HEK293 (cell line): ENCODE data around the gene SLC9C2.

Experiments
- CTCF ChIA-PET: fragments of 350-600 bp; formaldehyde crosslinking; extraction: SDS; loops from one replicate; lab custom pipeline; 2021; ENCODE audit warnings: antibody characterized with exemption; lab: Yijun Ruan, JAX
- POLR2A ChIA-PET: fragments of 300-600 bp; formaldehyde crosslinking; extraction: SDS; loops from one replicate; lab custom pipeline; 2020; ENCODE audit warnings: antibody characterized with exemption, inconsistent platforms; lab: Yijun Ruan, JAX
- H3K27ac ChIP-seq: fragments of 200-500 bp; sonication (Bioruptor generic); 2 replicates; pipeline ENCODE4 v1.5.1; 2014; ENCODE audit warnings: low read depth, low read length, control low read depth, inconsistent platforms; ENCODE audit errors: extremely low read depth
- H3K36me3 ChIP-seq, 2 experiments: fragments of 200-500 bp in 1 of 2; sonication (Bioruptor generic) in 1 of 2; 1 replicate in 1 of 2; 2 replicates in 1 of 2; pipeline ENCODE4 v1.5.1; 2014 to 2017; ENCODE audit warnings: inconsistent platforms in 2 of 2, low read length in 2 of 2; ENCODE audit not compliant: control insufficient read depth in 2 of 2, insufficient read depth in 1 of 2
- H3K4me1 ChIP-seq: fragments of 200-500 bp; sonication (Bioruptor generic); 2 replicates; pipeline ENCODE4 v1.5.1; 2014; ENCODE audit warnings: mild to moderate bottlenecking, low read length, inconsistent platforms; ENCODE audit not compliant: control insufficient read depth, insufficient read depth
- H3K4me3 ChIP-seq: 2 replicates; pipeline ENCODE4 v1.5.1; 2011; ENCODE audit warnings: low read depth, mild to moderate bottlenecking, control low read depth, low read length, moderate library complexity
- H3K9me3 ChIP-seq: fragments of 200-500 bp; sonication (Bioruptor generic); 2 replicates; pipeline ENCODE4 v1.5.1; 2014; ENCODE audit warnings: low read depth, low read length, inconsistent platforms; ENCODE audit not compliant: control insufficient read depth, insufficient read depth
- ZBTB21 ChIP-seq: fragments of 450-650 bp; formaldehyde crosslinking; IDR thresholded peaks from 2 replicates; pipeline ENCODE4 v1.5.1; 2017; ENCODE audit warnings: missing biosample characterization, missing genetic modification characterization
- ZBTB48 ChIP-seq: fragments of 450-650 bp; formaldehyde crosslinking; IDR thresholded peaks from 2 replicates; pipeline ENCODE4 v1.5.1; 2016; ENCODE audit warnings: missing biosample characterization, missing genetic modification characterization
- ZEB2 ChIP-seq: fragments of 450-650 bp; formaldehyde crosslinking; IDR thresholded peaks from 2 replicates; pipeline ENCODE4 v1.5.1; 2016; ENCODE audit warnings: missing biosample characterization, missing genetic modification characterization
- ZNF132 ChIP-seq: fragments of 450-650 bp; formaldehyde crosslinking; IDR thresholded peaks from 2 replicates; pipeline ENCODE4 v1.5.1; 2017; ENCODE audit warnings: missing biosample characterization, missing genetic modification characterization, borderline replicate concordance
- ZNF335 ChIP-seq: fragments of 450-650 bp; formaldehyde crosslinking; conservative IDR thresholded peaks from 2 replicates; pipeline ENCODE4 v1.5.1; 2016; ENCODE audit warnings: missing biosample characterization, missing genetic modification characterization
- TF ChIP-seq, protein P1 (sequence below): fragments of 450-650 bp; formaldehyde crosslinking; IDR thresholded peaks from 2 replicates; pipeline ENCODE4 v1.5.1; 2017; ENCODE audit warnings: missing biosample characterization, mild to moderate bottlenecking, missing genetic modification characterization, moderate library complexity
- TF ChIP-seq, protein P2 (sequence below): fragments of 450-650 bp; formaldehyde crosslinking; IDR thresholded peaks from 2 replicates; pipeline ENCODE4 v1.5.1; 2016; ENCODE audit warnings: missing biosample characterization, missing genetic modification characterization
- TF ChIP-seq, protein P3 (sequence below): fragments of 450-650 bp; formaldehyde crosslinking; conservative IDR thresholded peaks from 2 replicates; pipeline ENCODE4 v1.5.1; 2016; ENCODE audit warnings: low read depth, missing biosample characterization, missing genetic modification characterization
- TF ChIP-seq, protein P4 (sequence below): fragments of 450-650 bp; formaldehyde crosslinking; IDR thresholded peaks from 2 replicates; pipeline ENCODE4 v1.5.1; 2016; ENCODE audit warnings: missing biosample characterization, missing genetic modification characterization, borderline replicate concordance

The SLC9C2 gene

DNA sequence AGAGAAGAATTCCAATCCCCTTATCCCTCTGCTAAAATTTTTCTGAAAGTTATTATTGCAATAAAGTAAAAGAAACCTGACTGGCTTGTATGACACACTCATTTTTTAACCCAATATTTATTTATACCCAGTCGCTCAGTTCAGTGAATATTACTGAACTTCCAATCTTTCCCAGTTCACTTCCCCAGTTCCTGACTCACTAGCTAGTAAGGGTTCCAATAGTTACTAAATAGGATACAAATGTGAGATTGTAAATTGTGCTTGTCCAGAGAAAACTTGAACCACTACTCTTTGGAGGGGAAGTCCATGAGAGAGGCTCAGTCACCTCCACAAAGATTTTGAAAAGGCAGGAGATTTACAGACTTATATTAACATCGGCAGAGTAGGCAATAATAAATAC, 94.3 kb downstream of the SLC9C2 start:
- TF ChIP-seq ZBTB21 (tag by site-specific recombination) (no peak), ZEB2 (no peak), ZNF132 (no peak)
- TF ChIP-seq, protein P1, sequence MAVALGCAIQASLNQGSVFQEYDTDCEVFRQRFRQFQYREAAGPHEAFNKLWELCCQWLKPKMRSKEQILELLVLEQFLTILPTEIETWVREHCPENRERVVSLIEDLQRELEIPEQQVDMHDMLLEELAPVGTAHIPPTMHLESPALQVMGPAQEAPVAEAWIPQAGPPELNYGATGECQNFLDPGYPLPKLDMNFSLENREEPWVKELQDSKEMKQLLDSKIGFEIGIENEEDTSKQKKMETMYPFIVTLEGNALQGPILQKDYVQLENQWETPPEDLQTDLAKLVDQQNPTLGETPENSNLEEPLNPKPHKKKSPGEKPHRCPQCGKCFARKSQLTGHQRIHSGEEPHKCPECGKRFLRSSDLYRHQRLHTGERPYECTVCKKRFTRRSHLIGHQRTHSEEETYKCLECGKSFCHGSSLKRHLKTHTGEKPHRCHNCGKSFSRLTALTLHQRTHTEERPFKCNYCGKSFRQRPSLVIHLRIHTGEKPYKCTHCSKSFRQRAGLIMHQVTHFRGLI (tag by site-specific recombination): no peak
- TF ChIP-seq, protein P2, sequence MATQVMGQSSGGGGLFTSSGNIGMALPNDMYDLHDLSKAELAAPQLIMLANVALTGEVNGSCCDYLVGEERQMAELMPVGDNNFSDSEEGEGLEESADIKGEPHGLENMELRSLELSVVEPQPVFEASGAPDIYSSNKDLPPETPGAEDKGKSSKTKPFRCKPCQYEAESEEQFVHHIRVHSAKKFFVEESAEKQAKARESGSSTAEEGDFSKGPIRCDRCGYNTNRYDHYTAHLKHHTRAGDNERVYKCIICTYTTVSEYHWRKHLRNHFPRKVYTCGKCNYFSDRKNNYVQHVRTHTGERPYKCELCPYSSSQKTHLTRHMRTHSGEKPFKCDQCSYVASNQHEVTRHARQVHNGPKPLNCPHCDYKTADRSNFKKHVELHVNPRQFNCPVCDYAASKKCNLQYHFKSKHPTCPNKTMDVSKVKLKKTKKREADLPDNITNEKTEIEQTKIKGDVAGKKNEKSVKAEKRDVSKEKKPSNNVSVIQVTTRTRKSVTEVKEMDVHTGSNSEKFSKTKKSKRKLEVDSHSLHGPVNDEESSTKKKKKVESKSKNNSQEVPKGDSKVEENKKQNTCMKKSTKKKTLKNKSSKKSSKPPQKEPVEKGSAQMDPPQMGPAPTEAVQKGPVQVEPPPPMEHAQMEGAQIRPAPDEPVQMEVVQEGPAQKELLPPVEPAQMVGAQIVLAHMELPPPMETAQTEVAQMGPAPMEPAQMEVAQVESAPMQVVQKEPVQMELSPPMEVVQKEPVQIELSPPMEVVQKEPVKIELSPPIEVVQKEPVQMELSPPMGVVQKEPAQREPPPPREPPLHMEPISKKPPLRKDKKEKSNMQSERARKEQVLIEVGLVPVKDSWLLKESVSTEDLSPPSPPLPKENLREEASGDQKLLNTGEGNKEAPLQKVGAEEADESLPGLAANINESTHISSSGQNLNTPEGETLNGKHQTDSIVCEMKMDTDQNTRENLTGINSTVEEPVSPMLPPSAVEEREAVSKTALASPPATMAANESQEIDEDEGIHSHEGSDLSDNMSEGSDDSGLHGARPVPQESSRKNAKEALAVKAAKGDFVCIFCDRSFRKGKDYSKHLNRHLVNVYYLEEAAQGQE (tag by site-specific recombination): no peak
- TF ChIP-seq, protein P3, sequence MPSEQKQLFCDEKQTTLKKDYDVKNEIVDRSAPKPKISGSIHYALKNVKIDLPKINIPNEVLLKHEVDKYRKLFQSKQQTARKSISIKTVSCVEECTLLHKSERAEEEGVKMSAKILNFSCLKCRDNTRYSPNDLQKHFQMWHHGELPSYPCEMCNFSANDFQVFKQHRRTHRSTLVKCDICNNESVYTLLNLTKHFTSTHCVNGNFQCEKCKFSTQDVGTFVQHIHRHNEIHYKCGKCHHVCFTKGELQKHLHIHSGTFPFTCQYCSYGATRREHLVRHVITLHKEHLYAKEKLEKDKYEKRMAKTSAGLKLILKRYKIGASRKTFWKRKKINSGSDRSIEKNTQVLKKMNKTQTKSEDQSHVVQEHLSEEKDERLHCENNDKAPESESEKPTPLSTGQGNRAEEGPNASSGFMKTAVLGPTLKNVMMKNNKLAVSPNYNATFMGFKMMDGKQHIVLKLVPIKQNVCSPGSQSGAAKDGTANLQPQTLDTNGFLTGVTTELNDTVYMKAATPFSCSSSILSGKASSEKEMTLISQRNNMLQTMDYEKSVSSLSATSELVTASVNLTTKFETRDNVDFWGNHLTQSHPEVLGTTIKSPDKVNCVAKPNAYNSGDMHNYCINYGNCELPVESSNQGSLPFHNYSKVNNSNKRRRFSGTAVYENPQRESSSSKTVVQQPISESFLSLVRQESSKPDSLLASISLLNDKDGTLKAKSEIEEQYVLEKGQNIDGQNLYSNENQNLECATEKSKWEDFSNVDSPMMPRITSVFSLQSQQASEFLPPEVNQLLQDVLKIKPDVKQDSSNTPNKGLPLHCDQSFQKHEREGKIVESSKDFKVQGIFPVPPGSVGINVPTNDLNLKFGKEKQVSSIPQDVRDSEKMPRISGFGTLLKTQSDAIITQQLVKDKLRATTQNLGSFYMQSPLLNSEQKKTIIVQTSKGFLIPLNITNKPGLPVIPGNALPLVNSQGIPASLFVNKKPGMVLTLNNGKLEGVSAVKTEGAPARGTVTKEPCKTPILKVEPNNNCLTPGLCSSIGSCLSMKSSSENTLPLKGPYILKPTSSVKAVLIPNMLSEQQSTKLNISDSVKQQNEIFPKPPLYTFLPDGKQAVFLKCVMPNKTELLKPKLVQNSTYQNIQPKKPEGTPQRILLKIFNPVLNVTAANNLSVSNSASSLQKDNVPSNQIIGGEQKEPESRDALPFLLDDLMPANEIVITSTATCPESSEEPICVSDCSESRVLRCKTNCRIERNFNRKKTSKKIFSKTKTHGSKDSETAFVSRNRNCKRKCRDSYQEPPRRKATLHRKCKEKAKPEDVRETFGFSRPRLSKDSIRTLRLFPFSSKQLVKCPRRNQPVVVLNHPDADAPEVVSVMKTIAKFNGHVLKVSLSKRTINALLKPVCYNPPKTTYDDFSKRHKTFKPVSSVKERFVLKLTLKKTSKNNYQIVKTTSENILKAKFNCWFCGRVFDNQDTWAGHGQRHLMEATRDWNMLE (tag by site-specific recombination): no peak
- ChIA-PET POLR2A (no interaction called here), CTCF (no interaction called here)
- Histone ChIP-seq H3K4me1 (peaks cover 8% of the 10 kb centered on the region), H3K27ac (no peak overlapping the region), H3K9me3 (no peaks in the 10 kb centered on the region), H3K4me3 (no peak overlapping the region), H3K36me3 (no peaks in the 10 kb centered on the region)

DNA sequence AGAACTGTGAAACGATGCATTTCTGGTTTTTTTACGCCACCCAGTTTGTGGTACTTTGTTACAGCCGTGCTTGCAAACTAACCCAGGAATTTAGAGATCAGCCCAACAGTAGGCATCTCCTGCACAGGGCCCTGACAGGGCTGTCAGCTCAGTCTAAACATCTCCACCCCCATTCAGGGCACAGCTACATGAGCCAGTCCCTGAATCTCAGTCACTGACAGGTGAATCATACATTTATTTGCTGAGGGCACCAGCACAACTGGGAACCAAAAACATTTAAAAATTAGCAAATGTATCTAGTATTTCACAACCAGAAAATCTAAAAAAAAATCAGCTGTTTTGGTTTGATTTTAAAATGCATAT, 95.0 kb downstream of the SLC9C2 start:
- Histone ChIP-seq H3K9me3 (no peaks in the 10 kb centered on the region), H3K4me3 (no peak overlapping the region), H3K27ac (peak overlapping the region; percentile 69), H3K36me3 (no peaks in the 10 kb centered on the region), H3K4me1 (peaks cover 8% of the 10 kb centered on the region)
- CTCF ChIA-PET: interaction anchor here (0.9 to 2.1 kb wide), 2 partner anchors 30 to 77 kb away, joined by 7 to 9 read pairs; no protein-coding TSS in a partner anchor
- POLR2A ChIA-PET: interaction anchor here (1.0 to 2.9 kb wide), 2 partner anchors 30 to 360 kb away, joined by 3 to 24 read pairs; partner anchors contain the start of genes GAS5, PRDX6 and ZBTB37
- TF ChIP-seq, protein P1 (tag by site-specific recombination): peak; percentile 85
- 0 out of 2 replicates have a peak, but pooled peaks have one; percentile 7 for TF ChIP-seq ZNF335 (tag by site-specific recombination)
- TF ChIP-seq, protein P4, sequence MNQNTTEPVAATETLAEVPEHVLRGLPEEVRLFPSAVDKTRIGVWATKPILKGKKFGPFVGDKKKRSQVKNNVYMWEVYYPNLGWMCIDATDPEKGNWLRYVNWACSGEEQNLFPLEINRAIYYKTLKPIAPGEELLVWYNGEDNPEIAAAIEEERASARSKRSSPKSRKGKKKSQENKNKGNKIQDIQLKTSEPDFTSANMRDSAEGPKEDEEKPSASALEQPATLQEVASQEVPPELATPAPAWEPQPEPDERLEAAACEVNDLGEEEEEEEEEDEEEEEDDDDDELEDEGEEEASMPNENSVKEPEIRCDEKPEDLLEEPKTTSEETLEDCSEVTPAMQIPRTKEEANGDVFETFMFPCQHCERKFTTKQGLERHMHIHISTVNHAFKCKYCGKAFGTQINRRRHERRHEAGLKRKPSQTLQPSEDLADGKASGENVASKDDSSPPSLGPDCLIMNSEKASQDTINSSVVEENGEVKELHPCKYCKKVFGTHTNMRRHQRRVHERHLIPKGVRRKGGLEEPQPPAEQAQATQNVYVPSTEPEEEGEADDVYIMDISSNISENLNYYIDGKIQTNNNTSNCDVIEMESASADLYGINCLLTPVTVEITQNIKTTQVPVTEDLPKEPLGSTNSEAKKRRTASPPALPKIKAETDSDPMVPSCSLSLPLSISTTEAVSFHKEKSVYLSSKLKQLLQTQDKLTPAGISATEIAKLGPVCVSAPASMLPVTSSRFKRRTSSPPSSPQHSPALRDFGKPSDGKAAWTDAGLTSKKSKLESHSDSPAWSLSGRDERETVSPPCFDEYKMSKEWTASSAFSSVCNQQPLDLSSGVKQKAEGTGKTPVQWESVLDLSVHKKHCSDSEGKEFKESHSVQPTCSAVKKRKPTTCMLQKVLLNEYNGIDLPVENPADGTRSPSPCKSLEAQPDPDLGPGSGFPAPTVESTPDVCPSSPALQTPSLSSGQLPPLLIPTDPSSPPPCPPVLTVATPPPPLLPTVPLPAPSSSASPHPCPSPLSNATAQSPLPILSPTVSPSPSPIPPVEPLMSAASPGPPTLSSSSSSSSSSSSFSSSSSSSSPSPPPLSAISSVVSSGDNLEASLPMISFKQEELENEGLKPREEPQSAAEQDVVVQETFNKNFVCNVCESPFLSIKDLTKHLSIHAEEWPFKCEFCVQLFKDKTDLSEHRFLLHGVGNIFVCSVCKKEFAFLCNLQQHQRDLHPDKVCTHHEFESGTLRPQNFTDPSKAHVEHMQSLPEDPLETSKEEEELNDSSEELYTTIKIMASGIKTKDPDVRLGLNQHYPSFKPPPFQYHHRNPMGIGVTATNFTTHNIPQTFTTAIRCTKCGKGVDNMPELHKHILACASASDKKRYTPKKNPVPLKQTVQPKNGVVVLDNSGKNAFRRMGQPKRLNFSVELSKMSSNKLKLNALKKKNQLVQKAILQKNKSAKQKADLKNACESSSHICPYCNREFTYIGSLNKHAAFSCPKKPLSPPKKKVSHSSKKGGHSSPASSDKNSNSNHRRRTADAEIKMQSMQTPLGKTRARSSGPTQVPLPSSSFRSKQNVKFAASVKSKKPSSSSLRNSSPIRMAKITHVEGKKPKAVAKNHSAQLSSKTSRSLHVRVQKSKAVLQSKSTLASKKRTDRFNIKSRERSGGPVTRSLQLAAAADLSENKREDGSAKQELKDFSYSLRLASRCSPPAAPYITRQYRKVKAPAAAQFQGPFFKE (tag by site-specific recombination): no peak
- TF ChIP-seq ZBTB48 (tag by site-specific recombination): peak; percentile 14; the same call in 1 of the 2 replicates
